PC-9 (cell line): ENCODE measurements around the gene NCLN. TPM values are rescaled to one million over a fixed set of nuclear protein-coding genes. Genes with fewer than 3 reads are reported as not detected.

ENCODE experiments used
- BruUV-seq: library from RNA; stranded (reverse); fragments of 400-500 nt; replicated peaks from 2 replicates; lab custom pipeline; 2021; lab: Mats Ljungman, UMichigan
- CTCF ChIA-PET: fragments of 300-600 bp; sonication (Branson Sonifier 250); formaldehyde crosslinking; loops from one replicate; lab custom pipeline; 2022; ENCODE audit warnings: antibody characterized with exemption; lab: Charles Lee
- POLR2A ChIA-PET: fragments of 300-600 bp; sonication (Branson Sonifier 250); formaldehyde crosslinking; loops from one replicate; lab custom pipeline; 2022; ENCODE audit warnings: antibody characterized with exemption; ENCODE audit not compliant: unreplicated experiment; lab: Charles Lee
- DNase-seq, 2 experiments: peaks; one replicate each; pipeline versions ENCODE4 v3.0.0 to v3.0.0-alpha.2; 2015 to 2022; ENCODE audit warnings: mixed read lengths in 1 of 2
- H2AFZ ChIP-seq: fragments of 200-600 bp; sonication (generic); 2 replicates; pipeline ENCODE4 v1.8.1; 2017; ENCODE audit warnings: antibody characterized with exemption
- H3F3A ChIP-seq: fragments of 200-600 bp; sonication (generic); 2 replicates; pipeline ENCODE4 v1.8.1; 2017; ENCODE audit warnings: antibody characterized with exemption, mild to moderate bottlenecking, low read depth; ENCODE audit not compliant: insufficient read depth
- H3K27ac ChIP-seq: fragments of 200-600 bp; sonication (generic); 2 replicates; pipeline ENCODE4 v1.6.1; 2016; ENCODE audit warnings: mixed run types
- H3K27me3 ChIP-seq: fragments of 200-600 bp; sonication (generic); 2 replicates; pipeline ENCODE4 v1.6.1; 2016; ENCODE audit warnings: low read depth, mixed run types; ENCODE audit not compliant: insufficient read depth
- H3K36me3 ChIP-seq: fragments of 200-600 bp; sonication (generic); 2 replicates; pipeline ENCODE4 v1.6.1; 2016; ENCODE audit warnings: low read depth, mixed run types
- H3K4me1 ChIP-seq: fragments of 200-600 bp; sonication (generic); replicated peaks from 2 replicates; pipeline ENCODE4 v1.6.1; 2016; ENCODE audit warnings: mixed run types; ENCODE audit not compliant: insufficient read depth
- H3K4me2 ChIP-seq: fragments of 200-600 bp; sonication (generic); 2 replicates; pipeline ENCODE4 v1.6.1; 2017; ENCODE audit warnings: mixed run types
- H3K4me3 ChIP-seq: fragments of 200-600 bp; sonication (generic); 2 replicates; pipeline ENCODE4 v1.6.1; 2016; ENCODE audit warnings: mixed run types
- H3K79me2 ChIP-seq: fragments of 200-600 bp; sonication (generic); 2 replicates; pipeline ENCODE4 v1.6.1; 2017; ENCODE audit warnings: low read depth, mixed run types
- H3K9me2 ChIP-seq: fragments of 200-600 bp; sonication (generic); 2 replicates; pipeline ENCODE4 v1.8.1; 2017; ENCODE audit warnings: mild to moderate bottlenecking; ENCODE audit not compliant: insufficient read depth
- H3K9me3 ChIP-seq: fragments of 200-600 bp; sonication (generic); 2 replicates; pipeline ENCODE4 v1.8.1; 2016; ENCODE audit warnings: low read depth; ENCODE audit not compliant: insufficient read depth
- H4K20me1 ChIP-seq: fragments of 200-600 bp; sonication (generic); 2 replicates; pipeline ENCODE4 v1.8.1; 2017; ENCODE audit not compliant: insufficient read depth
- EZH2 ChIP-seq: fragments of 200-600 bp; sonication (generic); IDR thresholded peaks from 2 replicates; pipeline ENCODE4 v1.8.0; 2017; ENCODE audit warnings: antibody characterized with exemption, low read depth
- intact Hi-C: fragments of 100-400 bp; cut with micrococcal nuclease; formaldehyde crosslinking; loops from one replicate; pipeline ENCODE4 v1.10.0; 2022; ENCODE audit not compliant: unreplicated experiment
- total RNA-seq: library from RNA; stranded (reverse); gene quantifications from 2 replicates; pipeline ENCODE4 v1.2.3, GENCODE V29; 2021
- TF ChIP-seq, protein P1 (sequence below): fragments of 200-600 bp; sonication (generic); conservative IDR thresholded peaks from 2 replicates; pipeline ENCODE4 v1.6.1; 2017; ENCODE audit warnings: mixed run types, antibody characterized with exemption, mild to moderate bottlenecking, moderate library complexity

The NCLN gene
- total RNA-seq, 1 experiment from 2014 or later: 61.4 TPM

- Histone ChIP-seq H3K4me3 (no peak overlapping the region), H4K20me1 (no peaks in the 10 kb centered on the region), H3K36me3 (no peaks in the 10 kb centered on the region), H3K9me2 (no peaks in the 10 kb centered on the region), H3K4me2 (no peak overlapping the region), H3K4me1 (no peaks in the 10 kb centered on the region), H3F3A (no peaks in the 10 kb centered on the region), H3K9me3 (no peaks in the 10 kb centered on the region), H3K27ac (no peak overlapping the region), H2AFZ (no peak overlapping the region), H3K27me3 (no peaks in the 10 kb centered on the region), H3K79me2 (no peaks in the 10 kb centered on the region)
- ChIA-PET CTCF (no interaction called here), POLR2A (interaction anchor here (0.6 kb wide), 1 partner anchor 212 kb away, joined by 3 read pairs; no protein-coding TSS in a partner anchor)
- TF ChIP-seq EZH2: no peak
- TF ChIP-seq, protein P1, sequence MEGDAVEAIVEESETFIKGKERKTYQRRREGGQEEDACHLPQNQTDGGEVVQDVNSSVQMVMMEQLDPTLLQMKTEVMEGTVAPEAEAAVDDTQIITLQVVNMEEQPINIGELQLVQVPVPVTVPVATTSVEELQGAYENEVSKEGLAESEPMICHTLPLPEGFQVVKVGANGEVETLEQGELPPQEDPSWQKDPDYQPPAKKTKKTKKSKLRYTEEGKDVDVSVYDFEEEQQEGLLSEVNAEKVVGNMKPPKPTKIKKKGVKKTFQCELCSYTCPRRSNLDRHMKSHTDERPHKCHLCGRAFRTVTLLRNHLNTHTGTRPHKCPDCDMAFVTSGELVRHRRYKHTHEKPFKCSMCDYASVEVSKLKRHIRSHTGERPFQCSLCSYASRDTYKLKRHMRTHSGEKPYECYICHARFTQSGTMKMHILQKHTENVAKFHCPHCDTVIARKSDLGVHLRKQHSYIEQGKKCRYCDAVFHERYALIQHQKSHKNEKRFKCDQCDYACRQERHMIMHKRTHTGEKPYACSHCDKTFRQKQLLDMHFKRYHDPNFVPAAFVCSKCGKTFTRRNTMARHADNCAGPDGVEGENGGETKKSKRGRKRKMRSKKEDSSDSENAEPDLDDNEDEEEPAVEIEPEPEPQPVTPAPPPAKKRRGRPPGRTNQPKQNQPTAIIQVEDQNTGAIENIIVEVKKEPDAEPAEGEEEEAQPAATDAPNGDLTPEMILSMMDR: no peak
- no peak for DNase-seq
- no TSS peak for BruUV-seq
- intact Hi-C loops: no loop called here
These were observed 21.9 kb downstream of the NCLN start for GRCh38 chr19:3207461-3208242.

GRCh38 chr19:3208317-3209207, 22.8 kb downstream of the NCLN start:
- no peaks in the 10 kb centered on the region for H3K36me3 ChIP-seq

More at GRCh38 chr19:3208317-3209207, 22.8 kb downstream of the NCLN start:
- Histone ChIP-seq H3F3A (no peaks in the 10 kb centered on the region), H3K9me3 (no peaks in the 10 kb centered on the region), H3K4me2 (no peak overlapping the region), H3K27ac (no peak overlapping the region), H3K9me2 (no peaks in the 10 kb centered on the region), H3K79me2 (no peaks in the 10 kb centered on the region), H3K4me3 (no peak overlapping the region), H2AFZ (no peak overlapping the region), H3K27me3 (no peaks in the 10 kb centered on the region), H3K4me1 (no peaks in the 10 kb centered on the region), H4K20me1 (no peaks in the 10 kb centered on the region)
- intact Hi-C loops: no loop called here
- ChIA-PET POLR2A (no interaction called here), CTCF (no interaction called here)
- TF ChIP-seq, protein P1: no peak
- no peak for TF ChIP-seq EZH2
- DNase-seq: no peak
- BruUV-seq: no TSS peak
